Osteocyte (in vitro differentiated cells): ENCODE data around the gene RTN3. TPM values are rescaled to one million over a fixed set of nuclear protein-coding genes. Genes with fewer than 3 reads are reported as not detected.

Experiments
- DNase-seq: peaks from one replicate; pipeline ENCODE4 v3.0.0; 2021; ENCODE audit warnings: mixed read lengths; ENCODE audit not compliant: unreplicated experiment; ENCODE audit errors: extremely low spot score
- H3K27ac Mint-ChIP-seq: one replicate; pipeline ENCODE4 v1.8.0; 2021; ENCODE audit warnings: mild to moderate bottlenecking, mixed read lengths; ENCODE audit not compliant: unreplicated experiment
- H3K27me3 Mint-ChIP-seq: one replicate; pipeline ENCODE4 v1.8.0; 2021; ENCODE audit warnings: mixed read lengths; ENCODE audit not compliant: unreplicated experiment
- H3K36me3 Mint-ChIP-seq: one replicate; pipeline ENCODE4 v1.8.0; 2021; ENCODE audit warnings: mixed read lengths; ENCODE audit not compliant: unreplicated experiment
- H3K4me1 Mint-ChIP-seq: one replicate; pipeline ENCODE4 v1.8.0; 2021; ENCODE audit warnings: mixed read lengths; ENCODE audit not compliant: unreplicated experiment
- H3K4me3 Mint-ChIP-seq: one replicate; pipeline ENCODE4 v1.8.0; 2021; ENCODE audit warnings: mild to moderate bottlenecking, moderate library complexity, mixed read lengths; ENCODE audit not compliant: unreplicated experiment
- H3K9me3 Mint-ChIP-seq: one replicate; pipeline ENCODE4 v1.8.0; 2021; ENCODE audit warnings: mixed read lengths; ENCODE audit not compliant: unreplicated experiment
- total RNA-seq: library from RNA; stranded (reverse); gene quantifications from 2 replicates; pipeline ENCODE4 v1.2.1, GENCODE V29; 2021
- TF ChIP-seq, protein P1 (sequence below): fragments of 200-600 bp; sonication (generic); IDR thresholded peaks from 2 replicates; pipeline ENCODE4 v1.5.0; 2021; ENCODE audit warnings: antibody characterized with exemption, mild to moderate bottlenecking, moderate library complexity

The RTN3 gene
- total RNA-seq, 1 donor from 2014 or later = 109 TPM

DNA sequence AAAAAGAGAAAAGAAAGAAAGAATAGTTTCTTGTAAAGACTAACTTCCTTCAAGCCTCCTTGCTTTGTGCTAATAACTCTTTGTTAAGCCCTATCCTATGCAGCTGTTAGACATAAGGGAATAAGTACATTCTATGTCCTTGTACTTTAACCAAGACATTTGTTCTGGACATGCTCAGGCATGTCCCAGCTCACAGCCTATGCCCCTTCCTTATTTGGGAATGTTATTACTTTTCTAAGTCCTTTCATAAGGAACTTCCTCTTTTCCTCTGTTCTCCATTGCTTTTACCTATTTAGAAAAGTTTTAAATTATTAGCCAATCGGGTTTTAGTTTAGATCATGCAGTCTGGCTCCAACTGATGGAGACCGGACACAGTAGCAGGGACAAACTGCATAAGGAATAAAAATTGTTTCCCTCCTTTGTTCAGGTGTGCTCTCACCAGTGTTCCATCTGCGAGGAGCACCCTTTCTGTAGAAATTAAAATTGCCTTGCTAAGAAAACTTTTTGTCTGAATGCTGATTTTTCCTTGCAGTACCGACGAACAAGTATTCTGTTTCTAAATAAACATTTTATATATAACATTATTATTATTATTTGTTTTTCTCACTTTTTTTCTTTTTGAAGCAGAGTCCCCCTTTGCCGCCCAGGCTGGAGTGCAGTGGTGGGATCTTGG, 110.3 kb downstream of the RTN3 start:
- Mint-ChIP-seq H3K27ac (no peak overlapping the region), H3K4me1 (no peaks in the 10 kb centered on the region), H3K4me3 (no peak overlapping the region), H3K9me3 (peaks cover 4% of the 10 kb centered on the region), H3K36me3 (peaks cover 7% of the 10 kb centered on the region), H3K27me3 (no peaks in the 10 kb centered on the region)
- TF ChIP-seq, protein P1, sequence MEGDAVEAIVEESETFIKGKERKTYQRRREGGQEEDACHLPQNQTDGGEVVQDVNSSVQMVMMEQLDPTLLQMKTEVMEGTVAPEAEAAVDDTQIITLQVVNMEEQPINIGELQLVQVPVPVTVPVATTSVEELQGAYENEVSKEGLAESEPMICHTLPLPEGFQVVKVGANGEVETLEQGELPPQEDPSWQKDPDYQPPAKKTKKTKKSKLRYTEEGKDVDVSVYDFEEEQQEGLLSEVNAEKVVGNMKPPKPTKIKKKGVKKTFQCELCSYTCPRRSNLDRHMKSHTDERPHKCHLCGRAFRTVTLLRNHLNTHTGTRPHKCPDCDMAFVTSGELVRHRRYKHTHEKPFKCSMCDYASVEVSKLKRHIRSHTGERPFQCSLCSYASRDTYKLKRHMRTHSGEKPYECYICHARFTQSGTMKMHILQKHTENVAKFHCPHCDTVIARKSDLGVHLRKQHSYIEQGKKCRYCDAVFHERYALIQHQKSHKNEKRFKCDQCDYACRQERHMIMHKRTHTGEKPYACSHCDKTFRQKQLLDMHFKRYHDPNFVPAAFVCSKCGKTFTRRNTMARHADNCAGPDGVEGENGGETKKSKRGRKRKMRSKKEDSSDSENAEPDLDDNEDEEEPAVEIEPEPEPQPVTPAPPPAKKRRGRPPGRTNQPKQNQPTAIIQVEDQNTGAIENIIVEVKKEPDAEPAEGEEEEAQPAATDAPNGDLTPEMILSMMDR = no peak
- no peak for DNase-seq

DNA sequence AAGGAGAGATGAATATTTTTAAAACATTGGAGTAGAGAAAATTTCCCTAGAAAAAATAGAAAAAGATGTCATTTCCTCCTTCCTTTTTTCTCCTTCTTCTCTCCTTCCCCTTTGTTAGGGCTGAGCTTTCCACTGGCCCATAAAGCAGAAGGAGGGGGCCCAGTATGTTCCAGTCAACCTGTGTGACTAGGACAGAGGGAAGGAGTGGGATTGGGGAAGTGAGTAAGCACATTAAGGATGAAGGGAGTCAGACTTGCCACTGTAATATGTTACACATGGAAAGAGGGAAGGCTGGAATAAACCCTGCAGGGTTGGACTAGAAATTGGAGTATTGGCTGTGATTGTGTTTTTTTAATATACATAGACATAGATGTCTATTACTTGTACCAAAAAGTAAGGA, 111.9 kb downstream of the RTN3 start:
- H3K27me3 Mint-ChIP-seq = no peaks in the 10 kb centered on the region
- H3K27ac Mint-ChIP-seq = no peak overlapping the region
- no peaks in the 10 kb centered on the region for H3K4me1 Mint-ChIP-seq
- H3K9me3 Mint-ChIP-seq = peaks cover 4% of the 10 kb centered on the region
- no peak for DNase-seq
- H3K4me3 Mint-ChIP-seq = no peak overlapping the region
- H3K36me3 Mint-ChIP-seq = peaks cover 7% of the 10 kb centered on the region
- TF ChIP-seq, protein P1 = no peak

DNA sequence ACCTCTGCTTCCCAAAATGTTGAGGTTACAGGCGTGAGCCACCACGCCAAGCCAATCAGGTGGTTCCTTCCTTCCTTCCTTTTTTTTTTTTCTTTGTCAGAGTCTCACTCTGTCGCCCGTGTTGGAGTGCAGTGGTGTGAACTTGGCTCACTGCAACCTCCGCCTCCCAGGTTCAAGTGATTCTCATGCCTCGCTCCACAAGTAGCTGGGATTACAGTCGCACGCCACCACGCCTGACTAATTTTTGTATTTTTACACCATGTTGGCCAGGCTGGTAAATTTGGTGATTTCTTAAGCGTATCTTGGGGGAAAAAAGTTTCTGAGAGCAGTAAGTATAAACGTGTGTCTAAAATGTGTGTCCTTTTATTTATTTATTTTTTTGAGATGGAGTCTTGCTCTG, 113.8 kb downstream of the RTN3 start:
- no peak overlapping the region for H3K4me3 Mint-ChIP-seq
- H3K9me3 Mint-ChIP-seq = peaks cover 4% of the 10 kb centered on the region
- H3K27ac Mint-ChIP-seq = no peak overlapping the region
- H3K36me3 Mint-ChIP-seq = peaks cover 7% of the 10 kb centered on the region
- TF ChIP-seq, protein P1 = no peak
- H3K4me1 Mint-ChIP-seq = no peaks in the 10 kb centered on the region
- no peaks in the 10 kb centered on the region for H3K27me3 Mint-ChIP-seq
- no peak for DNase-seq

DNA sequence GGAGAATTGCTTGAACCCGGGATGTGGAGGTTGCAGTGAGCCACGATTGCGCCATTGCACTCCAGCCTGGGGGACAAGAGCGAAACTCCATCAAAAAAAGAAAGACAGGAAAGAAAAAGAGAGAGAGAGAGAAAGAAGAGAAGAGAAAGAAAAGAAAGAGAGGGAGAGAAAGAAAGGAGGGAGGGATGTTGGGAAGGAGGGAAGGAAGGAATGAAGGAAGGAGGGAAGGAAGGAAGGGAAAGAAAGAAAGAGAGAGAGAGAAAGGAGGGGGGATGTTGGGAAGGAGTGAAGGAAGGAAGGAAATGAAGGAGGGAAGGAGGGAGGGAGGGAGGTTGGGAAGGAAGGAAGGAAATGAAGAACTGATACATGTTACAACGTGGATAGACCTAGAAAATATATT, 119.6 kb downstream of the RTN3 start:
- TF ChIP-seq, protein P1 = no peak
- no peak for DNase-seq
- no peaks in the 10 kb centered on the region for H3K9me3 Mint-ChIP-seq
- no peaks in the 10 kb centered on the region for H3K27me3 Mint-ChIP-seq
- H3K4me1 Mint-ChIP-seq = peaks cover under 1% of the 10 kb centered on the region
- no peaks in the 10 kb centered on the region for H3K36me3 Mint-ChIP-seq
- no peak overlapping the region for H3K27ac Mint-ChIP-seq
- no peak overlapping the region for H3K4me3 Mint-ChIP-seq

DNA sequence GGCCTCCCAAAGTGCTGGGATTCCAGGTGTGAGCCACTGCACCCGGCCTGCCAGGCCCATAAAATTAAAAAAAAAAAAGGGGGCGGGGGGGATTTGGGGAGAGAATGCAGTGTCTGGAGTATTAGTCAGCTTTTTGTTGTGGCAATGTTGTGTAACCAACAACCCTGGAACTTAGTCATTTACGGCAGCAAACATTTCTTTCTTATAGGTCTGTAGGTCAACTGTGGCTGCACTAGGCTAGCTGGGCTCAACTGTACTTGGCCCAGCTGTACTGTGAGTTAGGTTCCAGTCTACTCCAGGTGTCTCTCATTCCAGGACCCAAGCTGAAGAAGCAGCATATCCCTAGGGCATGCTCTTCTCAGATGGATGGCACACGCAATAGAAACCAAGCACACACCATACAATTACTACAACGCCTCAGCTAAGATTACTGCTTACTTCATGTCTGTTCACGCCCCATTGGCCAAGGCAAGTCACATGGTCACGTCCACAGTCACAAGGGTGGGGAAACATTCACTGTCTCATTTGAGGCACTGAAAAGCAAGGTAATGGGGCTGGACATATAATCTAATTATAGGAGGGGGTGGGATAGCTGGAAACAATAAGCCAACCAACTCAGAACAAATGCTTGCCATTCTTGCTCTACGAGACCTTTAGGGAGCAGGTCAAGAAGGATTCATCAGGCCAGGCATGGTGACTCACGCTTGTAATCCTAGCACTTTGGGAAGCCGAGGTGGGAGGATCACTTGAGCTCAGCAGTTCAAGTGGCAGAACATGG, 121.5 kb downstream of the RTN3 start:
- H3K4me3 Mint-ChIP-seq = no peak overlapping the region
- no peak for DNase-seq
- H3K9me3 Mint-ChIP-seq = no peaks in the 10 kb centered on the region
- no peak overlapping the region for H3K27ac Mint-ChIP-seq
- H3K36me3 Mint-ChIP-seq = no peaks in the 10 kb centered on the region
- no peaks in the 10 kb centered on the region for H3K27me3 Mint-ChIP-seq
- TF ChIP-seq, protein P1 = no peak
- H3K4me1 Mint-ChIP-seq = peaks cover 4% of the 10 kb centered on the region
